NCI-H2227 (cell line): ENCODE measurements around the gene RUNX1.

Experiments
- DNase-seq: peaks from one replicate; lab custom pipeline; 2025; ENCODE audit not compliant: unreplicated experiment; lab: John Stamatoyannopoulos, UW

The RUNX1 gene

GRCh38 chr21:35048706-35049617 is at the start of gene RUNX1:
TSS of gene RUNX1 (minus strand) at chr21:35049302.
- no peak for DNase-seq

DNA sequence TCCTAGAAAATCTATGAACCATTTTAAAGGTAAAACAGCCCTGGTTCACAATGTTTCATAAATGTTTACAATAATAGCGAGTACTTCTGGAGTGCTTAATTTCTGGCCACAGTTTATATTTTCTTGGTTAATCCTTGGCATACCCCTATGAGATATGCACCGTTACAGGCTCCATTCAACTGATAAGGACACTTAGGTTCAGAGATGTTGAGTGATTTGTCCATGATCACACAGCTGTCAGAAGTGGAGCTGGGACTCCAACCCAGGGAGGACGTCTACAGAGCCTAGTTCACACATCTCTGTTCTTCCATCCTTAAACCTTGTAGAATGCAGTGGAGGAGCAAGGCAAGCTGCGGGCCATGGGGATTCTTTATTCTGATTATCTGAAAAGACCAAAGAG is 48.4 kb upstream of the RUNX1 start:
- no peak for DNase-seq

DNA sequence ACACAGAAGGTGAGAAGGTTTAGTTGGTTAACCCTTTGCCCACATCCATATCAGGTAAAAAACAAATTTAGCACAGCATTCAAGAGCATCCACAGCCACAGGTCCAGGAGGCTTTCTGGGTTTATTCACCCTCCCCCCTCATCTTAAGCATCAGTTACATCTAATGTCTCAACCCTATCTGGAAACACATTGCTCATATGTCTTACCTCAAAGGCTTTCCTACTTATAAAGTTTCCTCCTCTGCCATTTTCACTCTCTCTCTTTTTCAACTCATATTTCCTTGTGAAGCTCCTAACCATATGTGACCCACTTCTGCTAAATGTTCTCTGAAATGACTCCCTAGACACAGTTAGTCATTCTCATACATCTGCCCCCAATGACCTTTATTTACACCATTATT is 47.9 kb upstream of the RUNX1 start:
- no peak for DNase-seq

GRCh38 chr21:35095859-35096291 is 46.8 kb upstream of the RUNX1 start:
- DNase-seq, result no peak

DNA sequence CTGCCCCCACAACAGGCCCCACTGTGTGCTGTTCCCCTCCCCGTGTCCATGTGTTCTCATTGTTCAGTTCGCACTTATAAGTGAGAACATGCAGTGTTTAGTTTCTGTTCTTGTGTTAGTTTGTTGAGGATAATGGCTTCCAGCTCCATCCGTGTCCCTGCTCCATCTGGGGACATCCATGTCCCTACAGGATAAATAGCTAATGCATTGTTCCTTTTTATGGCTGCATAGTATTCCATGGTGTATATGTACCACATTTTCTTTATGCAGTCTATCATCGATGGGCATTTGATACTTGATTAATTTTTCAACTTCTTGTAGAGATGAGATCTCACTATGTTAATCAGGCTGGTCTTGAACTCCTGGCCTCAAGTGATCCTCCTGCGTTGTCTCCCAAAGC is 44.4 kb upstream of the RUNX1 start:
- DNase-seq, result no peak

DNA sequence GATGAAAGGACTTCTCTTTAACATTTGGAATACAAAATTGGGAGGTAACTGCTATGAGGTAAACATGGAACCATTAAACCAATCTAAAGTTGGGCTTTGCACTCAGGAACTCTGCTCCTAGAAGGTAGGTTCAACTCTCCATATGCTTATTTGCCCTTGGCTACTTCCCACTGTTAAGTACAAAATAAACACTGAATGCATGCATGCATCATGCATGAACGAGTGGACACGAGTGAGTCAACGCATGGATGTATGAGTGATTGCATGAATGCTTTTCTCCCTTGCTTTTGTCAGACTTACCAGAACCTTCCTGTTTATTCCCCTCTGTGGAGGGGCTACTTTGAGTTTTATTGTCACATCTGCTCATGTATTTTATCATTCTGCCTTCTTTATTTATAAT is 42.4 kb upstream of the RUNX1 start:
- no peak for DNase-seq

GRCh38 chr21:35090403-35090802 is 41.3 kb upstream of the RUNX1 start:
- DNase-seq, result no peak

DNA sequence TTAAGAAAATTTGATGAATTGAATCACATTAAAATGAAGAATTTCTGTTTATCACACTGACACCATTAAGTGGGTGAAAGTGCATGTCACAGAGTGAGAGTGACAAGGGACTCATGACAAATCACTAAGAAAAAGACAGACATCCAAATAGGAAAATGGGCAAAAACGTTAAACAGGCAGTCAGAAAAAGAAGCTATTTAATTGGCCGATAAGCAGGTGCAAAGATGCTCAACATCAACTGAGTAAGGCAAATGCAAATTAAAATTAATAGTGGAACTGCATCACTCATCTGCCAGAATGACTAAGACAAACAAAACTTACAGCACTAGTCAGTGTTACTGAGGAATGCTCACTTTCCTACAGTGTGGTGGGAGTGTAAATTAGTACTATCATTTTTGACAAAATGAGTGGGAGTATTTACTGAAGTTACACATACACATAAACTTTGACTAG is 39.2 kb upstream of the RUNX1 start:
- no peak for DNase-seq

GRCh38 chr21:35086357-35086756 is 37.3 kb upstream of the RUNX1 start:
- no peak for DNase-seq

DNA sequence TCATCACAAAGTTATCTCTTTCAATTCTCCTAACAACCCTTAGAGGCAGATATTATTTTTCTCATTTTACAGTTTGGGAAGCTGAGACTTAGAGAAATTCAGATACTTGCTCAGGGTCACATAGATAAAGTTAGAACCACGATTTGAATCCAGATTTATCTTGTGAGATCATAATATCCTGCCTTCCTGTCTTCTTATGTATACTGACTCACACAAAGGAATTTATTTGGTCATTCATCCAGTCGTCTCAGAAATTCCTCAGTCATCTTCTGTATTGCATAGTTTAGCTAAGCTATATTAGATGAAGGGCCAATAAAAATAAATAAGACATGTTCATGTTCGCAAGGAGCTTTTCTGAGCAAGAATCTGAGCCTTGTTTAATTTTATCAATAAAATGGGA is 35.8 kb upstream of the RUNX1 start:
- DNase-seq, result no peak

GRCh38 chr21:35083246-35083645 is 34.1 kb upstream of the RUNX1 start:
- DNase-seq, result no peak

- DNase-seq, result no peak
These were observed 32.8 kb upstream of the RUNX1 start for GRCh38 chr21:35081861-35082260.

GRCh38 chr21:35079181-35079580 is 30.1 kb upstream of the RUNX1 start:
- no peak for DNase-seq

DNA sequence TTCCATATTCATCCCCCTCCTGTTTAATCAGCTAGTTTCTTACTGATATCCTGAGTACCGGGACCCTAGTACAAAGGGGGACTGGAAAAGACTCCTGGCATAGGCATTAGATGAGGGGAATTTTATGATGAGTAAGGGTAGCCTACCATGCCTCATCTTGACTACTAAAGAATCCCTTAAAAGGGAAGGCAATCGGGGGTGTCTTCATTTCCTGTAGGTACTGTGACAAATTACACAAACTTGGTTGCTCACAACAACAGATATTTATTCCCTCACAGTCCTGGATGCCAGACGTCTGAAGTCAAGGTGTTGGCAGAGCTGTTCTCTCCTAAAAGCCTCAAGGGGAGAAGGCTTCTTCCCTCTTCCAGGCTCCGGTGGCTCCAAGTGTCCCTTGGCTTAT is 28.9 kb upstream of the RUNX1 start:
- DNase-seq, result no peak

GRCh38 chr21:35077466-35077865 is 28.4 kb upstream of the RUNX1 start:
- no peak for DNase-seq

- DNase-seq, result no peak
These were observed 26.4 kb upstream of the RUNX1 start for GRCh38 chr21:35075546-35075945.

GRCh38 chr21:35072960-35073359 is 23.9 kb upstream of the RUNX1 start:
- no peak for DNase-seq

DNA sequence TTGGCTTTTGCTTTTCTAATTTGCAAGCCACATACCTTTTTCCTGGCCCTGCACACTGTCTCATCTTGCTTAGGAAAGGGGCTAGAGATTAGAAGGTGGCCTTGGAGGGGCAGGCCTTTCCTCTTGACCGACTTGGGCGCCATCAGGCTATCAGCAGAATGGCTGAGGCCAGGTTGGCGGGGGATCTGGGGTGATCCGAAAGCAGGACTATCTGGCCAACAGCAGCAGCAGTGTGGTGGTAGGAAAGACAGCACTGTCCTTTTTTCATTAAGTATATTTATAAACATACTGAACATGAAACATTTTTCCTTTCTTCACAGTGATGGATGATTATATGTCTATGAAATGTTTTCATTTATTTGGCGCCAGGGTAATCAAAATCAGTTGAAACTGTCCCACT is 23.5 kb upstream of the RUNX1 start:
- no peak for DNase-seq

GRCh38 chr21:35071347-35071746 is 22.2 kb upstream of the RUNX1 start:
- no peak for DNase-seq

GRCh38 chr21:35070436-35070835 is 21.3 kb upstream of the RUNX1 start:
- DNase-seq, result no peak

DNA sequence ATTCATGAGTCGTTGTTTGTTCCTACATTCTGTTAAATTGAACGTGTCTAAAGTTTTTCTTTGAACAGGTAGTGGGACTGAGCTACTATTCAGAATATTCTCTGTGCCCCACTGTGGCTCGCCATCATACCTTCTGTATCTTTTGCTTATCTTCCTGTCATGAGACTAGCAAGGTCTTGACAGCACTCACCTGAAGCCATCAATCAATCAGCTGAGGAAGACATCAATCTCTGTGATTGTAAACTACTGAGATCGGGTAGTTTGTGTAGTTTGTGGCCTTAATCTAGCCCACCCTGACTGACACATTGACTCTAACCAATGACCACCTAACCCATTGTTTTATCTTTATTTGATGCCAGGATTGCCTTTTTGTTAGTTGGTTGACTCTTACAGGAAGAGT is 17.7 kb upstream of the RUNX1 start:
- DNase-seq, result no peak

- no peak for DNase-seq
These were observed 14.5 kb upstream of the RUNX1 start for GRCh38 chr21:35063428-35064172.
